GM21528 (cell line): Measurements from ENCODE around the gene SPATA25.
"Not testable (repeated sequence)": the region's sequence is repeated elsewhere in the genome, so short reads cannot be mapped to it uniquely, and the experiment has no call there.

ENCODE experiments used
- ATAC-seq: cut with Tn5 transposase; IDR thresholded peaks from one replicate; pipeline ENCODE4 v1.9.1; 2021; ENCODE audit warnings: mild to moderate bottlenecking, moderate library complexity; ENCODE audit not compliant: unreplicated experiment, low FRiP score

The SPATA25 gene

DNA sequence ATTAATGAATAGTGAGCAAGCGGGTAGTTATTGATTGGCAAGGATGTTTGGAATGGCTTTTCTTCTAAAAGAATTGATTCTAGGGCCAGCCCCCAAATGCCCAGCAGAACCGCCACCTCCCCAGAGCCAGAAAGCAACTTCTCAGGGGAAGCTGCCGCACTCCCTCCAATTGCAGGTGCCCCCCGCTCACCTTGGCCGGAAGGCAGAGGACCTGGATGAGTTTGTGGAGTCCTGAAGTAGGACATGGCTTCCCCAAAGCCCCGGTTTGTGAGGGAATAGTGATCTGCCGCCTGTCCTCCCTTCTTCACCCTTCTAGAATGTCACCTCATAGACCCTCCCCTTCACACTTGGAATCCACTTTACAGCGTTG, at the start of gene SPATA25:
Gene SPATA25, minus strand, starts transcription at position 277 of the 370 bp plus-strand sequence. Its CDS starts 32 bp downstream, at position 245.
- ATAC-seq = no peak

- ATAC-seq = peak; percentile 18
These were observed 48.1 kb upstream of the SPATA25 start for GRCh38 chr20:45935416-45936046.

GRCh38 chr20:45934586-45935415, 47.4 kb upstream of the SPATA25 start, which contains the start of gene PCIF1:
TSS of gene PCIF1 (plus strand) at chr20:45934683. CDS start at chr20:45939000, 4,317 bp downstream.
- peak; percentile 71 for ATAC-seq

- peak; percentile 13 for ATAC-seq
These were observed 46.7 kb upstream of the SPATA25 start for GRCh38 chr20:45934046-45934585.

GRCh38 chr20:45933266-45934045, 46.0 kb upstream of the SPATA25 start:
- ATAC-seq = no peak

DNA sequence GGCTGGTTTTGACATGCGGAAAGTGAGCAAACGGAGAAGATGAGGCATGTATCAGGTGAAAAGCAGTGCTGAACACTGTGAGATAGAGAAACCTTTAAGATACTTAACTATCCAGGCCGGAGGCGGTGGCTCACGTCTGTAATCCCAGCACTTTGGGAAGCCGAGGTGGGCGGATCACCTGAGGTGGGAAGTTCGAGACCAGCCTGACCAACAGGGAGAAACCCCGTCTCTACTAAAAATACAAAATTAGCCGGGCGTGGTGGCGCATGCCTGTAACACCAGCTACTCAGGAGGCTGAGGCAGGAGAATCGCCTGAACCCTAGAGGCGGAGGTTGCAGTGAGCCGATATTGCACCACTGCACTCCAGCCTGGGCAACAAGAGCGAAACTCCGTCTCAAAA, 44.3 kb upstream of the SPATA25 start:
- not testable (repeated sequence) for ATAC-seq

GRCh38 chr20:45927071-45927878, 39.9 kb upstream of the SPATA25 start:
- ATAC-seq = no peak

GRCh38 chr20:45926731-45927070, 39.3 kb upstream of the SPATA25 start:
- ATAC-seq = no peak

- no peak for ATAC-seq
These were observed 38.5 kb upstream of the SPATA25 start for GRCh38 chr20:45925821-45926506.

GRCh38 chr20:45924391-45925261, 37.2 kb upstream of the SPATA25 start:
- no peak for ATAC-seq

DNA sequence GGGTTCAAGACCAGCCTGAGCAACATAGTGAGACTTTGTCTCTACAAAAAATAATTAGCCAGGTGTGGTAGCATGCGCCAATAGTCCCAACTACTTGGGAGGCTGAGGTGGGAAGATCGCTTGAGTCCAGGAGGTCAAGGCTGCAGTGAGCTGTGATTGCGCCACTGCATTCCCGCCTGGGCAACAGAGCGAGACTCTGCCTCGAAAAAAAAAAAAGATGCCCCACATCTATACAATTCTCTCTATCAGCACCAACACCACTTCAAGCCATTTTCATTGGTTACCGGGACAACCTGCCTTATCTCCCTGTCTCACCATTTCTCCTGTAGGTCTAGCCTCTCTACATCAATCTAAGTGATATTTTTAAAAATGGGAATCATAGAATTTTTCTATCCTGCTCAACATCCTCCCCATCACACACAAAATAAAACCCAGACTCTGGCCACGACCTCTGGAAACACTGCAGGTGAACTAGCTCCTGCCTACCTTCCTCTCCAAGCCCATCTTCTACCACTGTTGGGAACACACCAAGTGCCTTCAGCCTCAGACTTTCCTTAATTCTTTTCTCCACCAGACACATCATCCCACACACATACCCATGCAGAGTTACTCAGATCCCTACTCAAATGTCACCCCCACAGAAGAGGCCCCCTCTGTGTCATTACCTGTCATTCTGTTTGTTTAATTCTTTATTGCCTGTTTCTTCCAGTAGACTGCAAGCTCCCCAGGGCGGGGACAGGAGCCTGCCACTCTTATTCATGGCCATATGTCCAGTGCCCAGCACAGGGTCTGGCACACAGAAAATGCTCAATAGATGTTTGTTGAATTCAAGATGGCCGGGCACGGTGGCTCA, 34.1 kb upstream of the SPATA25 start:
- ATAC-seq = no peak

DNA sequence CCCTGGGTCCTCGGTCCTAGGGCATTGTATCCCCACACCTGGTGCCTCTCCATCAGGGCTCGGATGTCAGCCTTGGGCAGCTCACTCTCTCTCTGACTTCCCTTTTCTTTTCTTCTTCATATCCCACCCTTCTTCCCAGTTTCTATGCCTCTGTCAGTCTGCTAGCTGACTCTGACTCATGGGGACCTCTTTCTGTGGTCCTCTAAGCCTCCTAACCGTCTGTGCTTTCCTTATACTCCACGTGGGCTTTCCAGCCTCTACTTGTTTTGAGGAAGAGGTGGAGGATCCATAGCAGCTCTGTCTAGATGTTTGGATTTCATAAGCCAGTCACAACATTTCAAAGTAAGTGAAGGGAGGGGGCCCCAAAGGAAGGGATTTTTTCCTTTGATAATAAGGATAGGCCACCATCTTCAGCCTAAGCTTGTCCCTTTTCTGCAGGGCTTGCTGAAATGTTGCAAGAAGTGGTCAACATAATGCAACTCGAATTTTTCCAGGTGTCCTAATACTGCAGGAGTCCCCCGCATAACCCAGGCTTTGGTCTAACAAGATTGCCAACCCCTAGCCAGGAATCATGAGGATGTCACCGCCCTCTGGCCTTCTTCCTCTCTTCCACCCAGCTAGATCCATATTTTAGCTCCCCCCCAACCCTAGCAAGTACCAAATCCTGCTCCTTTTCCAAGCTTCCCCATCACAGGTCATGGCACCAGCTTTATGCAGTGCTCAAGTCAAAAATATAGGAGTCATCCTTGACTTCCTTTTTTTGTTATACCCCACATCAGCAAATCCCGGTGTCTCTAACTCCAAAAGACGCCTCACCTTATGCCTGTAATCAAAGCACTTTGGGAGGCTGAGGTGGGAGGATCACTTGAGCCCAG, 33.3 kb upstream of the SPATA25 start:
- ATAC-seq = no peak

DNA sequence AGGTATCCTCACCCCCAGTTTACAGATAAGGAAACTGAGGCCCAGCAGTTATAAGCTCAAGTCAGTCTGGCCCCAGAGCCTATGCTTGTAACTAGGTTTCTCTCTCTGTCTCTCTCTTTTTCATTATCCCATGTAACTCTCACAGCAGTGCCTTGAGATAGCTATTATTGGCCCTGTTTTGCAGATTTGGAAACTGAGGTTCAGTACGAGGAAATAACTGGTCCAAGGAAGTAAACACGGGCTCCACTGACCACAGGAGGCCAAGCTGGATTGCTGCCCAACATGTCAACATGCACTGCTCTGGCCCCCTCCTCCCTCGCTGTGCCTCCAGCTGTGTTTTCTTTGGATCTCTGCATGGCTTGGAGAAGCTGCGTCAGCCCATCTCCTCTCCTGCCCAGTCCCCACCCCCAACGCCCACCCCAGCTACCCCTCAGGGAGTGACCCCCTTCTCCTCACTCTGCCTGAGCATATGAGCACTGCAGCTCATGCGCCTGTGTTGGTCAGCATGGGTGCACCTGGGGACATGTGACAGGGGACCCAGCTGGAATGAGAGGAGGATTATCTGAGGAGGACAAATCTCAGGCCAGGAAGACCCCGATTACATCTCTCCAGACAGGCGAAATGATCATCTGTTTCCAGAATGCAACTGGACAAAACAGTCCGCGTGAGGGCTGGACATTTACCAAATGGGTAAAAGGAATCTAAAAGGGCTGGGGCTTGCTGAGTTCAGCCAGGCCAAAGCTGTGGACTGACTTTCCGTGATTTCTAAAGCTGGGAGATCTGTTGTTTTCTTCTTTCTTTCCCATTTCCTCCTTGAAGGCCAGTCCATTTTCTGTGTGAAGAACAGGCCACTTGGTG, 32.3 kb upstream of the SPATA25 start:
- ATAC-seq = no peak

DNA sequence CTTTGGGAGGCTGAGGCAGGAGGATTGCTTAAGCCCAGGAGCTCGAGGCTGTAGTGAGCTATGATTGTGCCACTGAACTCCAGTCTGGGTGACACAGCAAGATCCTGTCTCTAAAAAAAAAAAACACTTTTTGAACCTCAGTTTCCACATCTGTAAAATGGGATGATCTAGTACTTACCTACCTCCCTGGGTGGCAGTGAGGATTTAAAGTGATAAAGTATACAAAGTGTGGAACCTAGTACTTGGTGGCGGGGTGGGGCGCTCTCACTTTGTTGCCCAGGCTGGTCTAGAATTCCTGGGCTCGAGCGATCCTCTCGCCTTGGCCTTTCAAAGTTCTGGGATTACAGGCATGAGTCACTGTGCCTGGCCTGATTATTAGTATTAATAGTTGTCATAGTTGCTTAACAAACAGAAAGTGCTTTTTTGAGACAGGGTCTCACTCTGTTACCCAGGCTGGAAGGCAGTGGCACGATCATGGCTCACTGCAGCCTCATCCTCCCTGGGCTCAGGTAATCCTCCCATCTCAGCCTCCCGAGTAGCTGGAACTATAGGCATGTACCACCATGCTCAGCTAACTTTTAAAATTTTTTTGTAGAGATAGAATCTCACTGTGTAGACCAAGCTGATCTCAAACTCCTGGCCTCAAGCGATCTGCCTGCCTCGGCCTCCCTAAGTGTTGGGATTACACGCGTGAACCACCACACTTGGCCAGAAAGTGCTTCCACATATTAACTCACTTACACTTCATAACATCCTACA, 31.5 kb upstream of the SPATA25 start:
- no peak for ATAC-seq

GRCh38 chr20:45918182-45918737, 30.8 kb upstream of the SPATA25 start:
- ATAC-seq = no peak
